HFF-Myc (cell line): ENCODE measurements around the gene SYT14.
"Not testable (repeated sequence)": the region's sequence is repeated elsewhere in the genome, so short reads cannot be mapped to it uniquely, and the experiment has no call there.

ENCODE experiments used
- DNase-seq: peaks from one replicate; pipeline ENCODE4 v3.0.0-alpha.2; 2011; ENCODE audit warnings: low read depth; ENCODE audit errors: extremely low read depth
- H3K4me3 ChIP-seq: replicated peaks from 2 replicates; pipeline ENCODE4 v1.5.1; 2011; ENCODE audit warnings: low read depth, mild to moderate bottlenecking, control low read depth, low read length
- CTCF ChIP-seq: IDR thresholded peaks from 2 replicates; pipeline ENCODE4 v1.5.1; 2012; ENCODE audit warnings: mild to moderate bottlenecking, low read depth, low read length, control low read depth; ENCODE audit errors: missing control alignments

The SYT14 gene

DNA sequence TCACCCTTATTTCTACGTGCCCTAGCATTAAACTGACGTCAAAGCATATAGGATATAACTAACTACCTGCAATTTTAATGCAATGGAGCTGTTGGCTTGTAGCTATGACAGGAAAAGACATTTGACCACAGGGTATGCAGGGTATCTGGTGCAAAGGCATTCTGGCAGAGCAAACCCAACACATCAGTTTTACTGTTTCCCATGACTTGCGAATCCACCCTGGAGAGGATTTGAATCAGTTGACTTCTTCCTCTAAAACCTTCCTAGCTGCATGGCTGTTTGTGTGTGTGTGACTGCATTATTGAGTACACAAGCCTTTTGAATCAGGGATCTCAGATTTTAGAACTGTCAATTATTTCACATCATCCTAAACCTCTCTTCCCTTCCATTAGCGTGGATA lies 41.7 kb upstream of the SYT14 start:
- no peak overlapping the region for H3K4me3 ChIP-seq
- no peak for TF ChIP-seq CTCF
- no peak for DNase-seq

- H3K4me3 ChIP-seq, DNase-seq: not testable (repeated sequence)
Measured at GRCh38 chr1:209898271-209898670, 39.7 kb upstream of the SYT14 start.

DNA sequence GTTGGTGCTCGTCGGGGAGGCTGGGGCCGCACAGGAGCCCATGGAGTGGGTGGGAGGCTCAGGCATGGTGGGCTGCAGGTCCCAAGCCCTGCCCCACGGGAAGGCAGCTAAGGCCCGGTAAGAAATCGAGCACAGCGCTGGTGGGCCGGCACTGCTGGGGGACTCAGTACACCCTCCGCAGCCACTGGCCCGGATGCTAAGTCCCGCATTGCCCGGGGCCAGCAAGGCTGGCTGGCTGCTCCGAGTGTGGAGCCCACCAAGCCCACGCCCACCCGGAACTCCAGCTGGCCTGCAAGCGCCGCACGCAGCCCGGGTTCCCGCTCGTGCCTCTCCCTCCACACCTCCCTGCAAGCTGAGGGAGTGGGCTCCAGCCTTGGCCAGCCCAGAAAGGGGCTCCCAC lies 39.2 kb upstream of the SYT14 start:
- not testable (repeated sequence) for DNase-seq, H3K4me3 ChIP-seq

GRCh38 chr1:209899948-209900347 lies 38.1 kb upstream of the SYT14 start:
- H3K4me3 ChIP-seq = no peak overlapping the region
- TF ChIP-seq CTCF = peak; percentile 64
- DNase-seq = no peak

GRCh38 chr1:209900734-209901133 lies 37.3 kb upstream of the SYT14 start:
- no peak overlapping the region for H3K4me3 ChIP-seq
- DNase-seq = no peak
- TF ChIP-seq CTCF = no peak

GRCh38 chr1:209901211-209901610 lies 36.8 kb upstream of the SYT14 start:
- TF ChIP-seq CTCF = no peak
- no peak overlapping the region for H3K4me3 ChIP-seq
- DNase-seq = no peak

GRCh38 chr1:209904774-209905173 lies 33.2 kb upstream of the SYT14 start:
- DNase-seq, H3K4me3 ChIP-seq: not testable (repeated sequence)

DNA sequence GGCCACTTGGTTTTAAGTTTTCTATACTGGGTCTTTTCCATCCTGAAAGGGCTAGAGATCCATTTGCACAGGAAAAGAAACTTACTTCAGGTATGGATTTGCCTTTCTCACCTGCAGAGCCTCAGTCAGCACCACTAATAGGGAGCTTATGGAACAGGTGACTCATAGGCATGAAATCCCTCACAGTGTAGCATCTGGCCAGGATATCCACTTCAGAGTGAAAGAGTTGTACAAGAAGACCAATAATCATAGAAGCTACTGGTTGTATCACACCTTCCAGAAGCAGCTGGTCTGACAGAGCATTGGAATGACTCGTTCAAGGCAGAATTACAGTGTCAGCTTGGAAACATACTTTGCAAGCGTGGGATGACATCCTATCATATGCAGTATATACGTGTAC lies 26.3 kb upstream of the SYT14 start:
- no peak for TF ChIP-seq CTCF

GRCh38 chr1:209912306-209912705 lies 25.7 kb upstream of the SYT14 start:
- TF ChIP-seq CTCF = no peak
- DNase-seq = no peak
- H3K4me3 ChIP-seq = no peak overlapping the region

More for the DNA sequence above, 26.3 kb upstream of the SYT14 start:
- no peak overlapping the region for H3K4me3 ChIP-seq
- DNase-seq = no peak

DNA sequence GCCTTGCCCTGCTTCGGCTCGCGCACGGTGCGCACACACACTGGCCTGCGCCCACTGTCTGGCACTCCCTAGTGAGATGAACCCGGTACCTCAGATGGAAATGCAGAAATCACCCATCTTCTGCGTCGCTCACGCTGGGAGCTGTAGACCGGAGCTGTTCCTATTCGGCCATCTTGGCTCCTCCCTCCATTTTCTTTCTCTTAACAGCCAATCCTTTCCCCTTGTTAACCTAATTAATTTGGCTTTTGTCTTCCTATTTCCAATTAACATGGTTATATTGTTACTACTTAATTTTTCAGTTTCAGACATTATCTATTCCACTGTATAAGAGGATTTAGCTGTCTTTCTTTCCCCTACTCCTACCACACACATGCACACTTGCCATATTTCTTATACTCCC lies 18.4 kb upstream of the SYT14 start:
- not testable (repeated sequence) for H3K4me3 ChIP-seq, DNase-seq
